DMS53 (cell line): ENCODE results near the gene SGTA.
"Not testable (repeated sequence)": the region's sequence is repeated elsewhere in the genome, so short reads cannot be mapped to it uniquely, and the experiment has no call there.

ENCODE experiments used
- DNase-seq: peaks from one replicate; lab custom pipeline; 2025; lab: John Stamatoyannopoulos, UW

SGTA gene

GRCh38 chr19:2793126-2793525 lies 10.1 kb upstream of the SGTA start:
- DNase-seq: no peak

DNA sequence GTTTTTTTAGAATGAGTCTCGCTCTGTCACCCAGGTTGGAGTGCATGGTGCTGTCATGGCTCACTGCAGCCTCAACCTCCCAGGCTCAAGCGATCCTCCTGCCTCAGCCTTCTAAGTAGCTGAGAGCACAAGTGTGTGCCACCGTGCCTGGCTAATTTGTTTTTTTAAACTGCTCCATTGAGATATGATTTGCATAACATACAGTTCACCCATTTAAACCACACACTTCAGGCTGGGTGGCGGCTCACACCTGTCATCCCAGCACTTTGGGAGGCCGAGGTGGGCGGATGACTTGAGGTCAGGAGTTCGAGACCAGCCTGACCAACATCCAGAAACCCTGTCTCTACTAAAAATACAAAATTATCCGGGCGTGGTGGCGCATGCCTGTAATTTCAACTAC lies 9.6 kb upstream of the SGTA start:
- not testable (repeated sequence) for DNase-seq

GRCh38 chr19:2791876-2792275 lies 8.8 kb upstream of the SGTA start:
- no peak for DNase-seq

DNA sequence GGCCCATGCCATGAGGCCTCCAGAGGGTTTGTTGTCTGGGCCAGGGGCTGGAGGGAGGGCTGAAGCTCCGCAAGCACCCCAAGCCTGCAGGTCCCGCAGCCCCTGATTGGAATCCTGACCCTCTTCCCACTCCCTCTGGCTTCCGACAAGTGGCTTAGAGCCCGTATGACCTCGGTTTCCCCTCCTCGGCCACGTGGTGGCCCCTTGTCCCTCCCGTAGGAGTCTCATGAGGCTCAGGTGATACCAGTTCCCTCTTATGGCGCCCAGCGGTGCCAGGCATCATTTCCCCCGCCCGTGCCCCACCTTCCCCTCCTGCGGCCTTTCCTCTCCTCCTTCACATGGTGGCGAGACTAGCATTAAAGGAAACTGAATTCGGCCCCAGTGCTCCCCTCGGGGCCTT lies 8.4 kb upstream of the SGTA start:
- no peak for DNase-seq

- DNase-seq: no peak
Measured at GRCh38 chr19:2790557-2791271, 7.6 kb upstream of the SGTA start.

DNA sequence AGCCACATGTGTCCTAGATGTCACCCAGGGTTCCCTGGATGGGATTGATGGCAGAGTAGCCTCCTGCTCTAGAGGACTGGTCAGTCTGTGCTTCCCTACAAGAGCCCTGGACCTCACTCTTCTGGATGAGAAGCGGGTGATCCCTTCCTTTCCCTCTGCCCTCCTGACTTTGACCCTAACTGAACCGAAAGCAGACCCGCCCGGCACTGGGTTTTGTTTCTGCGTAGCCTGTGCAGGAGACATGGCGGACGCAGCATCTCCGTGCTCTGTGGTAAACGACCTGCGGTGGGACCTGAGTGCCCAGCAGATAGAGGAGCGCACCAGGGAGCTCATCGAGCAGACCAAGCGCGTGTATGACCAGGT lies 7.1 kb upstream of the SGTA start:
- DNase-seq: no peak

GRCh38 chr19:2788237-2788636 lies 5.2 kb upstream of the SGTA start:
- DNase-seq: no peak

- DNase-seq: no peak
Measured at GRCh38 chr19:2787115-2787514, 4.0 kb upstream of the SGTA start.

- DNase-seq: peak; percentile 99
Measured at GRCh38 chr19:2785244-2785997, 2.3 kb upstream of the SGTA start, which contains the start of gene THOP1. TSS of gene THOP1 (plus strand) at chr19:2785503. CDS start at chr19:2785663, 160 bp downstream.

- no peak for DNase-seq
Measured at GRCh38 chr19:2783781-2784145, 690 bp upstream of the SGTA start.

- DNase-seq: peak; percentile 44
Measured at GRCh38 chr19:2782329-2782935, 641 bp downstream of the SGTA start.

- no peak for DNase-seq
Measured at GRCh38 chr19:2780284-2780683, 2.8 kb downstream of the SGTA start.

- DNase-seq: no peak
Measured at GRCh38 chr19:2779121-2779740, 3.8 kb downstream of the SGTA start.

GRCh38 chr19:2777952-2778683 lies 5.0 kb downstream of the SGTA start:
- DNase-seq: no peak

GRCh38 chr19:2775556-2776430 lies 7.3 kb downstream of the SGTA start:
- DNase-seq: no peak

- no peak for DNase-seq
Measured at GRCh38 chr19:2774953-2775555, 8.0 kb downstream of the SGTA start.

- DNase-seq: no peak
Measured at GRCh38 chr19:2774083-2774679, 8.9 kb downstream of the SGTA start.

DNA sequence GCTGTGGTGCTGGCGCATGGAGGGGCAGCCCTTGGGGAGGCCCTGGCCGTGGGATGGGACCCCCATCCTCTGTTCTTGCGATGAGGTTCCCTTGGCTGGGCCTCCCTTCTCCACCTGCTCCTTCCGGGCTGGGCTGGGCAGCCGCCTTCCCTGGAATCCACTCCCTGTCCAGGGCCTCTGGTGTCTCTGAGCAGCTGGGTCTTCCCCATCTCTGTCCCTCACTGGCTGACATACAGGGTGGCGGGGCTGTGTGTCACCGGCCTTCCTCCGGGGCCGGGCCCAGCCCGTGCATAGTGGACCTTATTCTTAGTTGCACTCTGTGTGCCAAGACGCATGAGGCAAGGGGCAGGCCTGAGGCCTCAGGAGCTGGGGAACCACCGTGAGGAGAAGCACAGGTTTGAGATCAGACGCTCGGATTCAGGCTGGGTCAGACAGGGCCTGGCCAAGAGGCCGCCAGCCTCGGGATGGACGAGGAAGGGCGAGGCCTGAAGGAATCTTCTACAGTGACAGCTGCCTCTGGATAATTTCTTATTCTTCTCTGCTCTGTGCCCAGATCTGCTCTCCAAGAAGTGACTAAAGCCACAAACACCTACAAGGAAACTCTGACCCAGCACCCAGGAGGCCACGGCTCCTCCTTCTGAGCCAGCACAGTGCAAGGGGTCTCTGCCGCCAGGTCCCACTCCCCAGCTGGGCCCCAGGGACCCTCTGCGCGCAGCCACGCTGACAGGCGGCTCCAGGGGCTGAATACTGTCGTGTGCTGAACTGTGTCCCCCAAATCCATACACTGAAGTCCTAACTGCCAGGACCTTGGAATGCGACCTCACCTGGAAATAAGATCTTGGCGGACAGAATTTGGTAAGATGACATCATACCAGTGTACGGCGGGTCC lies 11.0 kb downstream of the SGTA start:
- no peak for DNase-seq
